ENCODE results near the gene SLC50A1. TPM values are rescaled to one million over a fixed set of nuclear protein-coding genes. Genes with fewer than 3 reads are reported as not detected.

SLC50A1 gene
- polyA plus RNA-seq, 2 of the 4 experiments (the other 2 are of a cell fraction): 28.2 to 39.4 TPM

- ATAC-seq (peak; percentile 64 to 85), FAIRE-seq (no peak), DNase-seq (ENCODE audit: low read depth in 1 of 2, low spot score in 1 of 2) (peak; percentile 73 to 75)
- 22% methylated on average over 29 of the region's 29 CpGs for WGBS (ENCODE audit: missing lambda C conversion rate)
- H3K9me3 ChIP-seq: no peaks in the 10 kb centered on the region
- ChIA-PET CTCF (interaction anchor here (0.5 to 13.8 kb wide), 49 partner anchors 9 to 914 kb away, joined by 3 to 384 read pairs (median 5); partner anchors contain the start of genes EFNA1, EFNA3, EFNA4 and KRTCAP2), POLR2A (interaction anchor here (1.1 to 1.4 kb wide), 2 partner anchors 76 to 82 kb away, joined by 5 to 6 read pairs; partner anchors contain the start of gene KRTCAP2)
- peak overlapping the region; percentile 45 to 79; a peak in 5 of 6 replicates for H3K27ac ChIP-seq
- no peak overlapping the region for H3K4me3 ChIP-seq
- peak overlapping the region; percentile 62 for H3K4me2 ChIP-seq
- H3K4me1 ChIP-seq: peaks cover 14% of the 10 kb centered on the region
- TF ChIP-seq USF2 (IDR thresholded peaks at IDR 0.05) (peak; percentile 57), HMGXB4 (CRISPR knock-in tag; IDR thresholded peaks at IDR 0.05; ENCODE audit: borderline replicate concordance) (no peak), EHF (CRISPR knock-in tag; IDR thresholded peaks at IDR 0.05) (no peak), HOXB5 (CRISPR knock-in tag; IDR thresholded peaks at IDR 0.05) (no peak), NFE2L2 (conservative IDR thresholded peaks at IDR 0.05; ENCODE audit: low read length) (no peak), CBX8 (IDR thresholded peaks at IDR 0.05) (no peak), RARB (CRISPR knock-in tag; IDR thresholded peaks at IDR 0.05) (no peak), RNF2 (IDR thresholded peaks at IDR 0.05; ENCODE audit: borderline replicate concordance, low read depth) (no peak), ZC3H11A (IDR thresholded peaks at IDR 0.05) (no peak), POLR2AphosphoS2 (conservative IDR thresholded peaks at IDR 0.05; ENCODE audit: low read length) (no peak), NR3C1 (IDR thresholded peaks at IDR 0.05) (no peak), ZFP36 (IDR thresholded peaks at IDR 0.05; ENCODE audit: borderline replicate concordance, partially characterized antibody) (no peak), JUN (IDR thresholded peaks at IDR 0.05) (no peak), MAX (IDR thresholded peaks at IDR 0.05) (peak; percentile 96), ATOH8 (CRISPR knock-in tag; IDR thresholded peaks at IDR 0.05; ENCODE audit: low read depth) (no peak), FOXS1 (CRISPR knock-in tag; IDR thresholded peaks at IDR 0.05) (no peak), TP53 (CRISPR knock-in tag; IDR thresholded peaks at IDR 0.05) (no peak), CHD4 (IDR thresholded peaks at IDR 0.05; ENCODE audit: borderline replicate concordance) (no peak), SREBF2 (IDR thresholded peaks at IDR 0.05) (no peak), HDAC2 (IDR thresholded peaks at IDR 0.05) (no peak), CBX2 (IDR thresholded peaks at IDR 0.05; ENCODE audit: borderline replicate concordance, low read depth) (no peak), NPAS2 (CRISPR knock-in tag; IDR thresholded peaks at IDR 0.05; ENCODE audit: borderline replicate concordance) (no peak), ESRRA (IDR thresholded peaks at IDR 0.05; ENCODE audit: borderline replicate concordance, low read length) (no peak), RCOR1 (IDR thresholded peaks at IDR 0.05; ENCODE audit: low read depth, low read length) (no peak), RAD21 (conservative IDR thresholded peaks at IDR 0.05 in 1 of 2, IDR thresholded peaks at IDR 0.05 in 1 of 2) (peak; percentile 74 to 76), MAZ (IDR thresholded peaks at IDR 0.05; ENCODE audit: borderline replicate concordance, low read depth, low read length) (0 out of 2 replicates have a peak, but pooled peaks have one; percentile 51), PHF8 (IDR thresholded peaks at IDR 0.05; ENCODE audit: borderline replicate concordance, low read depth) (no peak), MYC (IDR thresholded peaks at IDR 0.05; ENCODE audit: borderline replicate concordance, low read length) (peak; percentile 92), FOSB (CRISPR knock-in tag; IDR thresholded peaks at IDR 0.05) (no peak), ZSCAN20 (CRISPR knock-in tag; IDR thresholded peaks at IDR 0.05) (no peak)
- TF ChIP-seq, protein P1, sequence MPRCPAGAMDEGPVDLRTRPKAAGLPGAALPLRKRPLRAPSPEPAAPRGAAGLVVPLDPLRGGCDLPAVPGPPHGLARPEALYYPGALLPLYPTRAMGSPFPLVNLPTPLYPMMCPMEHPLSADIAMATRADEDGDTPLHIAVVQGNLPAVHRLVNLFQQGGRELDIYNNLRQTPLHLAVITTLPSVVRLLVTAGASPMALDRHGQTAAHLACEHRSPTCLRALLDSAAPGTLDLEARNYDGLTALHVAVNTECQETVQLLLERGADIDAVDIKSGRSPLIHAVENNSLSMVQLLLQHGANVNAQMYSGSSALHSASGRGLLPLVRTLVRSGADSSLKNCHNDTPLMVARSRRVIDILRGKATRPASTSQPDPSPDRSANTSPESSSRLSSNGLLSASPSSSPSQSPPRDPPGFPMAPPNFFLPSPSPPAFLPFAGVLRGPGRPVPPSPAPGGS (IDR thresholded peaks at IDR 0.05): no peak
- TF ChIP-seq, protein P2, sequence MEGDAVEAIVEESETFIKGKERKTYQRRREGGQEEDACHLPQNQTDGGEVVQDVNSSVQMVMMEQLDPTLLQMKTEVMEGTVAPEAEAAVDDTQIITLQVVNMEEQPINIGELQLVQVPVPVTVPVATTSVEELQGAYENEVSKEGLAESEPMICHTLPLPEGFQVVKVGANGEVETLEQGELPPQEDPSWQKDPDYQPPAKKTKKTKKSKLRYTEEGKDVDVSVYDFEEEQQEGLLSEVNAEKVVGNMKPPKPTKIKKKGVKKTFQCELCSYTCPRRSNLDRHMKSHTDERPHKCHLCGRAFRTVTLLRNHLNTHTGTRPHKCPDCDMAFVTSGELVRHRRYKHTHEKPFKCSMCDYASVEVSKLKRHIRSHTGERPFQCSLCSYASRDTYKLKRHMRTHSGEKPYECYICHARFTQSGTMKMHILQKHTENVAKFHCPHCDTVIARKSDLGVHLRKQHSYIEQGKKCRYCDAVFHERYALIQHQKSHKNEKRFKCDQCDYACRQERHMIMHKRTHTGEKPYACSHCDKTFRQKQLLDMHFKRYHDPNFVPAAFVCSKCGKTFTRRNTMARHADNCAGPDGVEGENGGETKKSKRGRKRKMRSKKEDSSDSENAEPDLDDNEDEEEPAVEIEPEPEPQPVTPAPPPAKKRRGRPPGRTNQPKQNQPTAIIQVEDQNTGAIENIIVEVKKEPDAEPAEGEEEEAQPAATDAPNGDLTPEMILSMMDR (IDR thresholded peaks at IDR 0.05): peak; percentile 91
- TF ChIP-seq, protein P3, sequence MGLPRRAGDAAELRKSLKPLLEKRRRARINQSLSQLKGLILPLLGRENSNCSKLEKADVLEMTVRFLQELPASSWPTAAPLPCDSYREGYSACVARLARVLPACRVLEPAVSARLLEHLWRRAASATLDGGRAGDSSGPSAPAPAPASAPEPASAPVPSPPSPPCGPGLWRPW (IDR thresholded peaks at IDR 0.05): no peak
Observed at GRCh38 chr1:155091071-155092051, 44.3 kb upstream of the SLC50A1 start.

Measured in A549 (cell line).